HG03439 (cell line): ENCODE data around the gene ACTMAP.
"Not testable (repeated sequence)": the region's sequence is repeated elsewhere in the genome, so short reads cannot be mapped to it uniquely, and the experiment has no call there.

Experiments used
- ATAC-seq: cut with Tn5 transposase; IDR thresholded peaks from one replicate; pipeline ENCODE4 v1.9.1; 2021; ENCODE audit warnings: mild to moderate bottlenecking, moderate library complexity; ENCODE audit not compliant: unreplicated experiment

Gene ACTMAP

DNA sequence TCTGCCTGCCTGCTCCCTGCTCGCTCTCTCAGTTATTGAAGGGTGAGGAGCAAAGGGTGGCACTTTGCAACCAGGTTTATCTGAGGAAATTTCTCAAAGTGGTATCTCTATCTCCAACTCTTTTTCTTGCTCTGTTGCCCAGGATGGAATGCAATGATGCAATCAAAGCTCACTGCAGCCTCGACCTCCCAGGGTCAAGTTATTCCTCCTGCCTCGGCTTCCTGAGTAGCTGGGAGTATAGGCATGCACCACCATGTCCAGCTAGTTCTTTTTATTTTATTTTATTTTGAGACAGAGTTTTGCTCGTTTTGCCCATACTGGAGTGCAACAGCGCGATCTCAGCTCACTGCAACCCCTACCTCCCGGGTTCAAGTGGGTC lies 4.9 kb downstream of the ACTMAP start:
- no peak for ATAC-seq

GRCh38 chr19:40744554-40745401 lies 5.5 kb downstream of the ACTMAP start:
- ATAC-seq: no peak

DNA sequence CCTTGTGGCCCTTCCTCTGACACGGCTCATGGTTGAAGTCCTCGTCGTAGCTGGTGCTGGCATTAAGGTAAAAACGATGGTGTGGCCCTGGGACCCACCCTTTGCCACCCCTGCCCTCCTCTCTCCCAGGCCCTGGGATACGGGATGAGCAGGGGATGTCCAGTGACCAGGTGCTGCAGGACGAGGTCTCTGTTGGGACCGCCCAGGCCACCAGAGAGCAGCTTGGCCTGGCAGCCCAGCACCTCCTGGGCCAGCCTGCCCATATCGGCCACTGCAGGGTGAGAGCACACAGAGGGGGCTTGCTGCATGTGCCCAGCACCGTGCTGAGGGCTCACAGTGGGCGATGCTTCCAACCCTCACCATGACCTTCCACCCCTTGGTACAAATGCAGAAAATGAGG lies 6.4 kb downstream of the ACTMAP start:
- ATAC-seq: no peak

- no peak for ATAC-seq
Observed at GRCh38 chr19:40742886-40743285, 7.4 kb downstream of the ACTMAP start.

DNA sequence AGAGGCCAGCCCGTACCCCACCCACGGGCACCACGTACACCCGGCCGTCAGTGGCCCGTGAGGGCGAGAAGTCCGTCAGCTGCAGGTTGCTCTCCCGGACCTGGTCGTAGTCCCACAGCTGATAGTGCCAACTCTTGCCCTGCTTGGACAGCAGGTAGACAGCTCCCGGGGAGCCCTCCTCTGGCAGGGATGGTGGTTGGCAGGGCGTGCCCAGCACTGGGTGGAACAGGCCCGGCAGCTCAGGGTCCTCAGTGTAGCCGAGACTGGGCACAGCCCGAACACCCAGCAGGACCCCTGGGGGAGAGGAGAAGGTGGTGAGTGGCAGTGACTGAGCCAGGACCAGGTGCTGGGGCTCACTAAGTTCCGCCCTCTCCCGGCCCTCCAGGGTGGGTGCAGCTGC lies 7.8 kb downstream of the ACTMAP start:
- no peak for ATAC-seq

GRCh38 chr19:40741527-40742390 lies 8.5 kb downstream of the ACTMAP start:
- no peak for ATAC-seq

- no peak for ATAC-seq
Observed at GRCh38 chr19:40740747-40741146, 9.5 kb downstream of the ACTMAP start.

GRCh38 chr19:40739871-40740703 lies 10.2 kb downstream of the ACTMAP start:
- no peak for ATAC-seq

DNA sequence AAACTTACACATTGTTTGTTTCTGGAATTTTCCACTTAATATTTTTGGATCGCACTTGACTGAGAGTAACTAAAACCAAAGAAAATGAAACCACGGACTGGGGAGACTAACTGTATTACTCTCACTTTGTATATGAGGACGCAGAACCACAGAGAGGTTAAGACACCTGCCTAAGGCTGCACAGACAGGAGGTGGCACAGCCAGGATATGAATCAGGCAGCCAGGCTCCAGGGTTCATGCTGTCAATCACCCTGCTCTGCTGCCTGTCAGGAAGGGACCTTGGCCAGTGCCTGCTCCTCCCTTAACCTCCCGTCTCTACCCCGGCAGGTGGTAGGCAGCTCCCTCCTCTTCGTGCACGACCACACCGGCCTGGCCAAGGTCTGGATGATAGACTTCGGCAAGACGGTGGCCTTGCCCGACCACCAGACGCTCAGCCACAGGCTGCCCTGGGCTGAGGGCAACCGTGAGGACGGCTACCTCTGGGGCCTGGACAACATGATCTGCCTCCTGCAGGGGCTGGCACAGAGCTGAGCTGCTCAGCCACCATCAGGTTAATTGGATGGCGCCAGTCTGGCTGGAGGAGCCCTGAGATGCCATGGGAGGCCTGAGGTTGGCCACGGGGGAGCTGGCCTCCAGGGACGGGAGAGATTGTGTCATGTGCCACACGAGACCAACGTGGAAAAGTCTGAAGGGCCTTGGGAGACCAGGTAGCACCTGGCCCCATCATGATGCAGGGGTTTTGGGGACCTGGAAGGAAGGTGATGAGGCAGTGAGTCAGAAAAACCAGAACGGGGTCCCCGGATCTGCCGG lies 11.0 kb downstream of the ACTMAP start:
- ATAC-seq: no peak

GRCh38 chr19:40737102-40737644 lies 13.1 kb downstream of the ACTMAP start:
- ATAC-seq: no peak

- ATAC-seq: no peak
Observed at GRCh38 chr19:40736661-40737060, 13.6 kb downstream of the ACTMAP start.

DNA sequence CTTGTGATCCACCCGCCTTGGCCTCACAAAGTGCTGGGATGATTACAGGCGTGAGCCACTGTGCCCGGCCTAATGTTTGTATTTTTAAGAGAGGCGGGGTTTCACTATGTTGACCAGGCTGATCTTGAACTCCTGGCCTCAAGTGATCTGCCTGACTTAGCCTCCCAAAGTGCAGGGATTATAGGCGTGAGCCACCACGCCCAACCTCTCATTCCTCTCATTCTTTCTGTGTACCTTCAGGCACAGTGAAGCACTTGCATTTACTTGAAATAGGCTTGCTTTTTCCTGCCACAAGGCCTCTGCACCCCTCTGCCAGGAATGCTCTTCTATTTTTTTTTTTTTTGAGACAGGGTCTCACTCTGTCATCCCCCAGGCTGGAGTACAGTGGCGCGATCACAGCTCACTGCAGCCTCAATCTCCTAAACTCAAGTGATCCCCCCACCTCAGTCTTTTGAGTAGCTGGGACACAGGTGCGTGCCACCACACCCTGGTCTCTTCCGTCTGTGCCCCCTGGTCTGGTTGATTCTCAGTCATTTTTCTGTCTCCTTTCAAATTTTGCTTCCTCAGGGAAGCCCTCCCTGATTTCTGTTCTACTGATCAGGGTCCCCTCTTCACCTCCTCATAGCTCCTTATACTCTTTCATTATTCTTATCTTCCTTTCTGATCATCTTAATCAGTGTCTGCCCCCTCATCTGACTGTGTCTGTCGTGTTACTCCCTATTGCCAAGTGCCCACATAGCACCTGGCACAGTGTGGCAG lies 15.1 kb downstream of the ACTMAP start:
- no peak for ATAC-seq

- ATAC-seq: no peak
Observed at GRCh38 chr19:40733149-40733548, 17.1 kb downstream of the ACTMAP start.

- not testable (repeated sequence) for ATAC-seq
Observed at GRCh38 chr19:40732304-40732703, 18.0 kb downstream of the ACTMAP start.

GRCh38 chr19:40730065-40730464 lies 20.2 kb downstream of the ACTMAP start:
- ATAC-seq: not testable (repeated sequence)

- ATAC-seq: no peak
Observed at GRCh38 chr19:40726279-40726678, 24.0 kb downstream of the ACTMAP start.

GRCh38 chr19:40724855-40725254 lies 25.4 kb downstream of the ACTMAP start:
- no peak for ATAC-seq

GRCh38 chr19:40724315-40724714 lies 26.0 kb downstream of the ACTMAP start:
- ATAC-seq: no peak

- ATAC-seq: no peak
Observed at GRCh38 chr19:40723661-40724254, 26.5 kb downstream of the ACTMAP start.
